ENCODE measurements around the gene OPRM1. TPM values are rescaled to one million over a fixed set of nuclear protein-coding genes. Genes with fewer than 3 reads are reported as not detected.

Gene OPRM1
- total RNA-seq, 1 experiment from 2014 or later, result not detected

- no peak overlapping the region for H2BK12ac ChIP-seq (ENCODE audit: insufficient read length, low read depth, low read length)
- no peaks in the 10 kb centered on the region for H3K79me2 ChIP-seq (ENCODE audit: insufficient read depth, low read length)
- H3K56ac ChIP-seq (ENCODE audit: insufficient read length, low read depth, low read length), result no peak overlapping the region
- H2BK20ac ChIP-seq (ENCODE audit: low read depth, low read length, poor library complexity, severe bottlenecking), result no peak overlapping the region
- Mint-ChIP-seq H3K4me3 (no peak overlapping the region), H3K9me3 (peaks cover 11 to 14% of the 10 kb centered on the region in 2 experiments), H3K36me3 (ENCODE audit: insufficient read depth in 1 of 3, low read depth in 3 of 3) (peaks cover 4 to 13% (median 13%) of the 10 kb centered on the region in 3 experiments; a peak in 4 of 7 replicates), H3K27ac (no peak overlapping the region), H3K4me1 (peaks cover 7 to 10% of the 10 kb centered on the region in 2 experiments), H3K27me3 (ENCODE audit: low read depth) (no peaks in the 10 kb centered on the region)
- no peak overlapping the region for H2BK120ac ChIP-seq (ENCODE audit: low read depth, low read length, poor library complexity, severe bottlenecking)
- H2AFZ ChIP-seq (ENCODE audit: low read length), result no peak overlapping the region
- H3T11ph ChIP-seq (ENCODE audit: low read length), result no peak overlapping the region
- H3K27me3 ChIP-seq (ENCODE audit: insufficient read depth, low read length), result no peaks in the 10 kb centered on the region
- no peak overlapping the region for H3K18ac ChIP-seq (ENCODE audit: insufficient read length, low read depth, low read length)
- no peak overlapping the region for H3K23ac ChIP-seq (ENCODE audit: insufficient read length, low read depth, low read length)
- no peak for DNase-seq
- H3K4me2 ChIP-seq (ENCODE audit: insufficient read depth, insufficient read length, low read length), result no peak overlapping the region
- no peak overlapping the region for H2AK5ac ChIP-seq (ENCODE audit: insufficient read length, low read length)
- H3K9ac ChIP-seq (ENCODE audit: extremely low read depth, insufficient read length, low read length), result no peak overlapping the region
- no peak overlapping the region for H3K27ac ChIP-seq (ENCODE audit: insufficient read length, low read depth, low read length)
- H4K91ac ChIP-seq (ENCODE audit: insufficient read length, low read depth, low read length), result no peak overlapping the region
- H4K8ac ChIP-seq (replicated peaks; ENCODE audit: insufficient read length, low read depth, low read length), result no peak overlapping the region
- H3K23me2 ChIP-seq (ENCODE audit: insufficient read length, low read depth, low read length, poor library complexity, severe bottlenecking), result no peaks in the 10 kb centered on the region
- no peaks in the 10 kb centered on the region for H4K20me1 ChIP-seq (ENCODE audit: control insufficient read depth, insufficient read depth, insufficient read length)
- H3K4ac ChIP-seq (ENCODE audit: low read depth, low read length), result no peak overlapping the region
- H3K9me3 ChIP-seq (ENCODE audit: control insufficient read depth, low read depth, low read length), result peaks cover 10% of the 10 kb centered on the region
- no peaks in the 10 kb centered on the region for H3K79me1 ChIP-seq (ENCODE audit: insufficient read depth, low read depth, low read length, poor library complexity, severe bottlenecking)
- no peaks in the 10 kb centered on the region for H3K4me1 ChIP-seq (ENCODE audit: insufficient read depth, low read length)
- no peak overlapping the region for H3K14ac ChIP-seq (ENCODE audit: insufficient read depth, low read length)
- no peak for TF ChIP-seq CTCF (conservative IDR thresholded peaks at IDR 0.05)
- H4K5ac ChIP-seq (ENCODE audit: insufficient read length, low read depth, low read length), result no peak overlapping the region
- no peak overlapping the region for H2BK5ac ChIP-seq (ENCODE audit: insufficient read length, low read length)
- no peak overlapping the region for H2BK15ac ChIP-seq (ENCODE audit: low read depth, low read length)
Observed at GRCh38 chr6:154157706-154158105, 118.7 kb downstream of the OPRM1 start.

All from H9 (cell line).